GM19240 (cell line): ENCODE results near the gene PRDM16.

Experiments used
- DNase-seq: peaks from one replicate; pipeline ENCODE4 v3.0.0; 2011; ENCODE audit warnings: low spot score; ENCODE audit not compliant: insufficient read length

Gene PRDM16

DNA sequence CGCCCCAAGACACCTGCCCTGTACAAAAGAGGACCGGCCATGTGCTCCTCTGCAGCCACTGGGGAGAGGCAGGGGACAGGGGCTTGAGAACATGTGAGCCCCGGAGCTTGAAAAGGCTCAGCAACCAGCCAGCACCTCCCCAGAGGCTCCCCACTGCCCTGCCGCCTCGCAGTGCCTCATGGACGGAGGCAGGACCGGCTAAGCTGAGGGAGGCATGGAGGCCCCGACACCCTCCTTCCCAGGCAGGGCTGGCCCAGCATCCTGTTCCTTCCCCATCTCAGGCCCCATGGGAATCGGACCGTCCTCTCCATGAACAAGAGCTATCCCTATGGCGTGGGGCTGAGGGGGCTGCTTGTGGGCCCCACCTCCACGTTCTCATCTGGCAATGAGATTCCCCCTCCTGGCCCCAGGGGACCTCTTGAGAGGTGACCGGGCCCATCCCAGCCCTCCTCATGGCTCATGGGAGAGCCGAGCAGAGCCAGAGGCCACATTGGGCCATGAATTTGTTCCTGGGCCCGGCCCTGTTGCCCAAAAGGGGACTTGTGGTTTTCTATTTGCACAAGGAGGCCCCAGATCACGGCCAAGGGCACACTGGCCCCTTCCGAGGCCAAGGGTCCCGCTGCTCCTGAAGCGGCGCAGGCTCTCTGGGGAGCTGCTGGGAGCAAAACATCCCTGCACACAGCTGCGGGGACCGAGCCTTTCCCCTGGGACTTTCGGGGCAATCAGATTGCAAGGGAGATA lies 320.3 kb downstream of the PRDM16 start:
- DNase-seq = no peak

DNA sequence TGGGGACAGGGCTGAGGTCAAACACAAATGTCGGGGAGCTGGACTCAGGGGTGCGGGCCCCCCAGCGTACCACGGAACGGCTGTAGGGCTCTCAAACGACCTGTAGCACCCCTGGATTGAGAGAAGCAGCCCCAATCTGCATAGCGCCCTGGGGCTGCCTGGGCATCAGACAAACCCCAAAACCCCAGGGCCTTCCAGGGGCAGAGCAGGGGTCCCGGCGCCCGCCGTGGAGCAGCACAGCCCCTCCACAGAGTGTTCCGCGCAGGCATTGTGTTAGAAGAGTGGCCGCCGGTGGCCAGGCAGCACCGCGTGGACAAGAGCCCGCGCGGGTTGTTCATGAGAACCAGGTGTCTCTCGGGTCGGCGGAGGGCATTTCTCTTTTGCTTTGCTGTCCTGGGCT lies 321.3 kb downstream of the PRDM16 start:
- no peak for DNase-seq

DNA sequence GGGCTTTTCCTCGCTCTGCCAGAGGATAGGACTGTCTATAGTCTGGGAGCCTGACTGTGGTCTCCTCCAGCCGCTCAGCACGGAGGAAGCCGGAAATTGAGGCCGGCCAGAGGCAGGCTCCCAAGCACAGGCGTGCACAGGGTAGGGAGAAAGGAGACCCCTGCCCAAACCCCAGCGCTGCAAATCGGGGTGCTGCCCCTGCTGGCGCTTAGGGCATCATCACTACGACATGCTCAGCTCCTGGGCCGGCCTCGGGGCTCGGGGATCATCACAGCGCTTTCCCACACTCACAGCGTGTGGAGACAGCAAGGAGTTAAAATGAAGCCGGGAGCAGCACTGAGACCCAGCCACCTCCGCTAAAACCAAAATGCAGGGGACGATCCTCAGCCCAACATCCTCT lies 322.7 kb downstream of the PRDM16 start:
- DNase-seq = no peak

DNA sequence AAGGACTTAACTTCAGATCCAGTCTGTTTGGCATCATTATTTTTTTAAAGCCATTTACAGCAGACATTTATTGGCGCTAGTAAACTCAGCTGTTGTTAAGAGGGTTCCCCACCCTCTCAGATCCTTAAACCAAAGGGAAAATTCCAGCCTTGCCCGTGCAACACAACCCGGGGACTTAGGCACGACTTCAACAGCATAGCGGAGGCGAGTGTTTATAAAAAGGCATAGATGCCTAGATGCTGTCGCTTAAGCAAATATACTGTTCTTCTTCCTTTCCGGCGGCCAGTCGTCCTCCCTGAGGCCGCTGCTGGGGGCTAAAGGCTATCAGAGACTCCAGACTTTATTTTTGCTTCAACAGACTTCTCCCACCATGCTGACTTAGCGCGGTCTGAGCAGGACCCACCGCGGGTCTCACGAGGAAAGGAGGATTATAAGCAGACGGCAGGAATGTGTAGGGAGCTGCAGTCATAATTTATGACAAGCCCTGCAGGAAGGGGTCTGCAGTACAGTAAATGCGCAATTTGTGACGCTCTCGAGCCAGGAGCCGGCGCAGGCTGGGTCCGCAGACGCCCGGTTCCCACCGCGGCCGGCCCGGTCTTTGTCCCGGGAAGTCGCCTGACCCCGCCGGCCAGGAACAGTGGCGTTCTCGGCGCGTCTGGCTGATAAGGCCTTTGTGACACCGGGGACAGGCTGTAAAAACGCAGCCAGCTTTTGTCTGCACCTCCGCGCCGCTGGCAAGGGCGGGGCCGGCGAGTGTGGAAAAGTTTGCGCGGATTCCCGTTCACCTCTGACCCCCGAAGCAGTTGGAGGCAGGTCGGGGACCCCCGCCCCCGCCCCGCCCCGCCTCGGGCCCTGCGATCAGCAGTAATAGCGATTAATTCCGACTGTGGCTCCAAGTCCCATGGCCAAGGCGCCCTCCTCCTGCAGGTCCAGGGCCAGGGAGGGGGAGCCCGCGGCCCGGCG lies 324.3 kb downstream of the PRDM16 start:
- DNase-seq = no peak

DNA sequence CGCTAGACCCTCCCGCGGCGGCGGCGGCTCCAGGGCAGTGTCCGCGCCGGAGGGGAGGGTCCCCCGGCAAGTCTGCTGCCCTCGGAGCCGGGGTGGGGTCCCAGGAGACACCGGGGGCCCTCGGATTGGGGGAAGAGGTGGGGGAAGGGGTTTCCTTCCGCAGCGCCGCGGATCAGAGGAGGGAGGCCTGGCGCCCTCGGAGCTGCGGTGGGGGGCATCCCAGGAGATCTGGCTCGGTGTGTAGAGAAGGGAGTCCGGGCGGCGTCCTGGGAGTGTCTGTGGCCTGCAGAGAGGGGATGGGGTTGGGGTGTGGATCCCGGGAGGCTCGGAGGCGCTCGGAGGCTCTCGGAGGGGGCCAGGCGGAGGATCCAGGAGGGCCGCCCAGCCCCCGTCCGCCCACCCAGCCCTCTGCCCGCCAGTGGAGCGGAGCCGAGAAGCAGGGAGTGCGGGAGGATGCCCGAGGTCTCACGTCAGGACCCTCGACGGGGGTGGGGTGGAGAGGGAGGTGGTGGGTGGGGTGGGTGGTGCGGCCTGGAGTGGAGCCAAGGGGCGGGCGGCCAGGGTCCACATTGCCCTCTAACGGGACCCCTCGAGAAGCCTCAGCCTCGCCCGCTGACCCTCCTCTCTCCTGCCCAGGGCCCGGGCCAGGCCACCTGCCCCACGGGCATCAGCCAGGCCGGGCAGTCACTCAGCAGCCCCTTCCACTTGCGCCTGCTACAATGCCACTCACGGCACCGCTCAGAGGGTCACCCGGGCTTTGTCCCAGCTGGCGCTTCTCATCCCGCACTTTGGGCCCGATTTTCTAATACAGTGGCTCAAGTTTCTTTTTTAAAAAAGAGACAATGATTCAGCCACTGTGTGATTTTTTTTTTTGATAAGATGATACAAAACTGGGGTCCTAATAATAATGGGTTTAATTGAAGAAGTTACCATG lies 325.3 kb downstream of the PRDM16 start:
- DNase-seq = no peak

DNA sequence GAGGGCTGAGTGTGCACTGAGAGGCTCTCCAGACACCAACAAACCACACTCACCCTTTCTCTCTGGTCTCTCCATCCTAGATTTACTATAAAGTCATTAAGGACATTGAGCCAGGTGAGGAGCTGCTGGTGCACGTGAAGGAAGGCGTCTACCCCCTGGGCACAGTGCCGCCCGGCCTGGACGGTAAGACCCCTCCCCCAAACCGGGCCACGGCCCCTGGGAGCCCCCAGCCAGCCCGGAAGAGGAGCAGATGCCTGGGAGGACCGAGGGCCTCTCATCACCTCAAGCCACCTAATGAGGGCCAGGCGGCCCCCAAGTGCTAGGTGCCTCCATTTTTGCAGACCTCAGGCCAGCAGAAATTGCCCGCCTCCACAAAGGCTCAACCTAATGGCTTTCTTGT lies 327.4 kb downstream of the PRDM16 start:
- no peak for DNase-seq

DNA sequence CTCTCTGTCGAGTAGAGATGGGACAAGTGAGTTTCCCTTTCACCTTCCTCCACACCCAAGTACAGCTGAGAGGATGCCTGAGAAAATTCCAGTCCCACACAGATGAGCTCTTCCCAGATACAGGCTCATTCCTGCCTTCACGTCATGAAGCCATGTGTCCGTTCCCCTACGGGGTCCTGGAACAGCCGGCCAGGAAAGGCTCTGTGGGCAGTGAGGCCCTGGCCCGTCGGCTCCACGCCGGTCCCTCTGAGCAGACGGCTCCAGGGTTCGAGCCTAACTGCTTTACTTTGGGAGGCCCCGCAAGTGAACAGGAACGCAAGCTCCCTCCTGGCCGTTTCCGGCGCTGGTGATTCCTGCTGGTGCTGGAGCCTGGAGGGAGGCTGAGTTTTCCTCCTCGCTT lies 328.3 kb downstream of the PRDM16 start:
- no peak for DNase-seq

DNA sequence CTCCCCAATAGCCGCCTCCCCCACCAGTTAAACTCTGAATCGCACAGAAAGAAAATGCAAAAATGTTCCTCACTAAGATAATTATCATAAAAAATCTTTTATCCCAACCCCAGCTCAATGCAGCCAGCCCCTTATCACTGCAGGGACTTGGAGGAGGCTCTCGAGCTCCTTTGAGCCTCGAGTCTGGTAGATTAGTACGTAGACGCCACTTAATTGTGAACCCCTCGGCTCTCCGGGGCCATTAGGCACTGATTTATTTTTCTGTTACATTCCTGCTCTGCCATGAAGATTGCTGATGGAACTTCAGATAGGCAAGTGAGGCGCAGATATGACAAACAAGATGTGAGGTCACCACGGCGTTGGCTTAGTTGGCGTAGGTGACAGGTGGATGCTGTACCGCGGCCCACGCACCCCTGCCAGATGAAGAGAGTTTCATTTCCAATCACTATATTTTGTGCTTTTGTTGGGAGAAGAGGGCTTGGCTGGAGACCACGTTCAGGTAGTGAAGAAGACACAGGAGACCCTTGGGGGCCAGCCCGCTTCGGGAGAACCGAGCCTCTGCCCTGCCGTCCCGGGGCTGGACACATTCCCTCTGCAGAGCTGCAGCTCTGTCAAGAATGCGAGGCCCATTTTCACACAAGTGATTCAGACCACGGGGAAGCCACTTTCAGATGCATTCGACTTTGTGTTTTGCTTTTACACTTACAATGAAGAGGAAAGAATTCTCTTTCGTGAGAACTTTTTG lies 329.6 kb downstream of the PRDM16 start:
- no peak for DNase-seq

DNA sequence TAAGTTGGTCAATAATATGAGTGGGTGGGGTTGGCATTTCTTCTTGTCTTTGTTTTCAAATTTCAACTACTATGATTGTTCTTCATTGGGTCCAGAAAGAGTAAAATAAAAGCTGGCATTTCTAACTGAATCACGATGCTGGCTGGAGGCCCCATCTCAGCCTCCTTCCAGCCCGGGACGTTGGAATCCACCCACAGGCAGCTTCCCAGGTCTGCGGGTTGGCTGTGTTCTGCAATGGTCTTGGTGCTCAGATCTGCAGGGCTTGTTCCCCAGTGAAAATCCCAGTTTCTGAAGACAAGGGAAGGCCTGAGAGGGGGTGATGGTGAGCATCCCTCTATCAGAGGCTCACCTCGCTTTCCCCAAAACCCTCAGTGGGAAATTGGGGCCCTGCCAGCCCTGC lies 330.7 kb downstream of the PRDM16 start:
- no peak for DNase-seq

DNA sequence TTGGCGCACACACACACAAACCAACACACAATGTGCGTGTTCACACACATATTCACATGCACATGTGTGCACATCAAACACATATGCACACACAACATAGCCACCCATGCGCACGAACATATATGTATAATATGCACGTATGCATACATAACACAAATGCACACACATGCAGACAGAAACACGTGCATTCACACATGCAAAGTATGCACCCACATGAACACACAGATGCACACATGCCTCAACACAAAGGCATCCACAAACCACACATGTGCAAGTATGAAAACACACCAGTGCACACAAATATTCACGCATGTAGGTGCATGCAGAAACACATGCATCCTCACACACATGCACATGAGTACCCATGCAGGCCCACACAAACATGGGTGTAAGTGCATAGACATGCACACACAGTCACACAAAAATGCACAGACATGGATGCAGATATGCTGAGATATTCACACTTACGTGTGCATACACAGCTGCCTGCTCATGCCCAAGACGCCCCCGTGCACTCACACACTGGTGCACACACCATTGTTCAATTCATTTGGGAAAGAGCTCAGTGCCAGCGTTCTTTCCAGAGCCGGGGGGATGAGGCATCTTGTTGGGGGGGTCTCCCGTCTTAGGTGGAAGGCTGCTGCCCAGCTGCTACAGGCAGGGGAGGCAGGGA lies 332.7 kb downstream of the PRDM16 start:
- no peak for DNase-seq

DNA sequence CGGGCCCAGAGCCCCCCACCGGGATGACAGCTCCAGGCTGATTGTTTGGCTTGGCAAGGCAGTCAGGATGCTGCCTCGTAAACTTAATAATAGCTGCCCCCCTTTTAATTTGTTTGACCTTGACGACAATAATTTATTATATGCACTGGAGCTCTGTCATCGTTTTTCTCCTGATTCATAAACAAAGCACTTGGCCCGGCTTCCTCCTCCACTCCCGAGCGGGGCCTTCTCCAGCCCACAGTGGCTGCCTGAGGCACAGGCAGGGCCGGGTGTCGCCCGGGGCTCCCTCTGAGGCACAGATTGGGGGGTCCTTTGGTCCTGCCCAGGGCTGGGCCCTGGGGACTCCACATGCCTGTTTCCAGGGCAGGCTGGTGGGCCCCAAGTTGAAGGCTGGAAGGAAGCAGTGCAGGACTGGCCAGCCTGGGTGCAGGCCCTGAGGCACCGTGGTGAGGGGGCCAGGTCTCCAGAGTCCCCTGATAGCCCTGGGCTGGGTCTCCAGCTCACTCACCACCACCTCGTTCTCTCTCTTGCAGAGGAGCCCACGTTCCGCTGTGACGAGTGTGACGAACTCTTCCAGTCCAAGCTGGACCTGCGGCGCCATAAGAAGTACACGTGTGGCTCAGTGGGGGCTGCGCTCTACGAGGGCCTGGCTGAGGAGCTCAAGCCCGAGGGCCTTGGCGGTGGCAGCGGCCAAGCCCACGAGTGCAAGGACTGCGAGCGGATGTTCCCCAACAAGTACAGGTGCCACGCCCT lies 333.4 kb downstream of the PRDM16 start:
- DNase-seq = no peak

DNA sequence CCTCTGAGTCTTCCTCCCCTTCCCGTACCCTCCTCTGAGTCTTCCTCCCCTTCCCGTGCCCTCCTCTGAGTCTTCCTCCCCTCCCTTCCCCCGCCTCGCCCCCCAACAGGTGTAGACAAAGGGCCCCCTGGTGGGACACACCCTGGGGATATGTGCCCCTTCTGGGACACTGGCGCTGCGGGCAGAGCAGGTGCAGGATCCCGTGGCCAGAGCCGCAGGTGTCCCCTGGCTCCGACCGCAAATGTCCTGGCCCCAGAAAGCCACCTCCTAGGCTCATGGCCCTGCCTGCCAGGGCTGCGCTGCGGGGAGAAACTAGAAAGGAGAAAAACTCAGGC lies 334.0 kb downstream of the PRDM16 start:
- DNase-seq = no peak

DNA sequence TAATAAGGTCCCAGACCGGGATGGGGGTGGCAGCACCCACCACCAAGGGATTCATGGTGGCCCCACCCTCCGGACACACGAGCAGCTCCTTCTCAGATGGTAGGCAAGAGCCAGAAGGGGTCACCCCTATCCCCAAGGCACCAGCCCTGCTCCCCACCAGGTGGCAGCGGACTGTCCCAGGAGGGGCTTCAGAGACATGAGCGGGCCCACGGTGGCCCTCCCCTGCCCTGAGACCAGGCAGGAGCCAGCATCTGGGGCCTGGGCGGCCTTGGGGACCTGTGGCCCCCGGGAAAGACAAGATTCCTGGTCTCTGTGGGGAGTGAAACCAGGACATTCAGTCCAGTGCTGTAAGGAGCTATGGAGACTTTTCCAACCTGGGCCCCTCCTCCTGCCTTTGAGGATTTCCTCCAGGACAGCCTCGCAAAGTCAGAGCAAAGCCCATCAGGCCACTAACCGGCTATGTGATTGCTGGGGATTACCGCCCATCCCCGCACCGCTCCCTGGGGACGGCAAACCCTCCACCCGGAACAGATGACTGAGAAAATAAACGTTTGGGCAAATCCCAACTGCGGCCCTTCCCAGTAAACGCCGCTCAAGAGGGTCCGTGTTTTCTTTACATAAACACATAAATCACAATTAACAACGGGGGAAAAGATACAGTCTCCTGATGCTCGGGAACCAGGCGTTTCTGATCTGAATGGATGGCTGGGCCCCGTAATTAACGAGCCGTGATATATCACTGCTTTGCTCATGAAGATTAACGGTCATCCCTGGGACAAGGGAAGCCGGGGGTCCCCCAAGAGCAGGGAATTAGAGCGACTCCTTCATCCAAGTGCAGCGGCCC lies 334.6 kb downstream of the PRDM16 start:
- DNase-seq = no peak

DNA sequence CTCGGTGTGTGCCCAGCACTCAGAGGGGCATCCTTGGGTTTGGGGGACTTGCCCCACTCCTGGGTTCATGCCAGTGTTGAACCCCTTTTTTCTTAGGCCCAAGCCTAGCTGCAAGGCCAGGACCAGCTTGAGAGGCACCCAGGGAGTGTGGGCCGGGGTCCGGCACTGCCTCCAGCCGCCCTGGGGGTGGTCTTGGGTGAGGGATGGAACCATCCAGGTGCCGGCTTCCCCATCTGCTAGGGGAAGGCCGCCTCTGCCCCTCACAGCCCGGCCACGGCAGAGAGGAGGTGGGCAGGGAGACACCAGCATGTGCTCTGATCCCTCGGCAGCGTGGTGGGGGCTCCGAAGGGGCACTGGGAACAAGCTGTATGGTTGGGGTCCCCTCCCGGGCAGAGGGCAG lies 335.3 kb downstream of the PRDM16 start:
- DNase-seq = no peak

DNA sequence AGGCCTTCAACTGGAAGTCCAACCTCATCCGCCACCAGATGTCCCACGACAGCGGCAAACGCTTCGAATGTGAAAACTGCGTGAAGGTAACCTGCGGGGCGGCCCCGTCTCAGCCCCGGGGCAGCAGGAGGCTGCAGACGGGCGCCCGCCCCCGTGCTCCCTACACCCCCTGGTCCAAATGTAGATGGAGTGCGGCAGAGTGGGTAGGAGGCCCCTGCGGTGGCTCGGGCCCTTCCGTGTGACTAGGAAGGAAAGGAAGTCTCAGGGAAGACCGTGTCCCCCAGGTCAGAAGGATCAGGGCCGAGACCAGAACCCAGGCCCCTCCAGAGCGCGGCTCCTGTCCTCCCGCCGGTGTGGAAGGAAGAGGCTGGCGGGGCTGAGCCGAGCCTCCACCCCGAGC lies 335.8 kb downstream of the PRDM16 start:
- no peak for DNase-seq

DNA sequence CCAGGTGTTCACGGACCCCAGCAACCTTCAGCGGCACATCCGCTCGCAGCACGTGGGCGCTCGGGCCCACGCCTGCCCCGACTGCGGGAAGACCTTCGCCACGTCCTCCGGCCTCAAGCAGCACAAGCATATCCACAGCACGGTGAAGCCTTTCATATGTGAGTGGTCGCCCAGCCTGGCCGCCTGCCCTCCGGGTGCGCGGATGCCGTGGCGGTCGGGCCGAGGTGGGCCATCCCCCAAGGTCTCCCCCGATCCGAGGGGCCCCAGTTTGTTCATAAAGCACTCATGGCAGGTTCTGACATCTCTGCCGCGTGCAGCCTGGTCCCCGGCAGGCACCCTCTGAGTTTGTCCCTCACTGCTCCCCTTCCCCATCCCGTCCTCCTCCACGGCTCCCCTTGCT lies 336.5 kb downstream of the PRDM16 start:
- no peak for DNase-seq

DNA sequence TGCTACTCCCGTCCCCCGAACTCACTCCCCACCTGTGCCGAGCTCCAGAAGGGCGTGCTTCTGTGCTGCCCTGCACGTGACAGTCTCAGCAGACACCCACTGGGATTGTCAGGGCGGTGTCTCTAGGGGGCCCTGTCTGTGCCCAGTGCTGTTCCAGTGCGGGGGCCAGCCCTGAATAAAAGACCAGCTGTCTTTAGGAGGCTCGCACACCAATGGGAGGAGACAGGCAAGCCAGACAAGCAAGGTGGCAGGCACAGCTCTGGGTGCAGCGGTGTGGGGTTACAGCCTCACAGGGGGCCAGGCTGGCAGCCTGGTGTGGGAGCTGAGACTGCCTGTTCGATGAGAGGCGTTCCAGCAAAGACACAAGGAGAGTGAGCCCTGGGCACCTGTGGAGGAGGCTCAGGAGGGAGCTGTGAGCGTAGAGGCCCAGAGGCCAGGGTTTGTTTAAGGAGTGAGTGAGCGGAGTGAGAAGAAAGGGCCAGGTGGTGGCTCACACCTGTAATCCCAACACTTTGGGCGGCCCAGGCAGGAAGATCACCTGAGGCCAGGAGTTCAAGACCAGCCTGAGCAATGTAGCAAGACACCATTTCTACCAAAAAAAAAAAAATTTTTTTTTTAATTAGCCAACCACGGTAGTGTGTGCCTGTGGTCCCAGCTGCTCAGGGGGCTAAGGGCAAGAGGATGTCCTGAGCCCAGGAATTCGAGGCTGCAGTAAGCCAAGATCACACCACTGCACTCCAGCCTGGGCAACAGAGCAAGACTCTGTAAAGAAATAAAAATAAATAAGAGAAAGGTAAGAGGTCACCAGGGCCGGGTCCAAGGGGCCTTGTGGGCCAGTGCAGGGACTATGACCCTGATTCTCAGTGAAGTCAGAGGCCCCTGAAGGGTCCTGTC lies 337.2 kb downstream of the PRDM16 start:
- no peak for DNase-seq

DNA sequence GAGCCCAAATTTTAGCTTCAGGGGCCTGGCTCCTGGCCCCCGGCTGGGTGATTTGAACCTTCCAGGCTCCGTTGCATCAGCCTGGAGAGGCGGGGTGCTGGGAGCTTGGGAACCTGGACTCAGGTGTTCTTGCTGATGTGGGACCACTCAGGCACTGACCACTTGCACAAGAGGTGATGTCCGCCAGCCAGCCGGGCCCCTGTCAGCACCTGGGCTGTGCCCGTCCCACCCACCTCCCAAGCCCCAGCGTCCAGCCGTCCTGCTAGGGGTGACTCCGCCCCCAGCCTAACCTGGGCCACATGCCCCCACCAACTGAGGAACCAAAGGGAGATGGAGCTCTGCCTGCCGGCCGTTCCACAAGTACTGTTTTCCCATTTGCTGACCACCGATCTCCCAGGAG lies 338.0 kb downstream of the PRDM16 start:
- DNase-seq = no peak
